Gastrocnemius medialis (tissue), 4 donors: Measurements from ENCODE around the gene PRRT1. TPM values are rescaled to one million over a fixed set of nuclear protein-coding genes. Genes with fewer than 3 reads are reported as not detected.
A peak's percentile ranks its signal among the peaks of the same experiment; 100 is the strongest.
"Not testable (repeated sequence)": the region's sequence is repeated elsewhere in the genome, so short reads cannot be mapped to it uniquely, and the experiment has no call there.

Experiments
- ATAC-seq, 2 donors: fragments of 150-250 bp; one replicate each; pipeline ENCODE4 v1.9.1; 2016
- DNase-seq, 2 donors: peaks; one replicate each; pipeline ENCODE4 v3.0.0-alpha.2; 2019
- H3K27ac ChIP-seq, 4 donors: fragments of 200-600 bp; sonication (generic); 1 replicate in 1 of 4; 2 replicates in 3 of 4; pipeline ENCODE4 v1.5.1; 2016 to 2018; ENCODE audit warnings: mild to moderate bottlenecking in 2 of 4, moderate library complexity in 1 of 4
- H3K27me3 ChIP-seq, 3 donors: fragments of 200-600 bp; sonication (generic) in 2 of 3; 1 replicate in 1 of 3; 2 replicates in 2 of 3; pipeline versions ENCODE4 v1.5.1 to v1.6.0; 2016 to 2019; ENCODE audit warnings: mild to moderate bottlenecking in 1 of 3, moderate library complexity in 1 of 3
- H3K36me3 ChIP-seq, 2 donors: fragments of 200-600 bp; sonication (generic) in 1 of 2; one replicate each; pipeline ENCODE4 v1.5.1; 2017 to 2018
- H3K4me1 ChIP-seq, 2 donors: fragments of 200-600 bp; sonication (generic) in 1 of 2; one replicate each; pipeline ENCODE4 v1.5.1; 2016 to 2017; ENCODE audit warnings: mild to moderate bottlenecking in 2 of 2
- H3K4me3 ChIP-seq, 4 donors: fragments of 200-600 bp; sonication (generic) in 3 of 4; 1 replicate in 1 of 4; 2 replicates in 3 of 4; pipeline ENCODE4 v1.5.1; 2016 to 2019; ENCODE audit warnings: mild to moderate bottlenecking in 2 of 4
- H3K9me3 ChIP-seq, 3 donors: fragments of 200-600 bp; sonication (generic) in 2 of 3; 1 replicate in 1 of 3; 2 replicates in 2 of 3; pipeline ENCODE4 v1.5.1; 2016 to 2019
- POLR2A ChIP-seq, 2 donors: fragments of 450-650 bp; IDR thresholded peaks; one replicate each; pipeline ENCODE4 v1.6.1; 2017; ENCODE audit warnings: antibody characterized with exemption in 2 of 2, mild to moderate bottlenecking in 2 of 2, moderate library complexity in 2 of 2
- in situ Hi-C, 4 donors: fragments of 200-750 bp; cut with MboI; loops; one replicate each; pipeline versions ENCODE4 v1.15.0 to v1.8.0; 2017; ENCODE audit warnings: low sequenced_read_pairs in 4 of 4
- intact Hi-C: fragments of 100-400 bp; cut with DNase I; formaldehyde crosslinking; loops from one replicate; pipeline ENCODE4 v1.15.1; 2023; ENCODE audit warnings: low total_unique reads
- total RNA-seq, 4 donors: library from RNA; depleted of rRNA; stranded (reverse); fragments of >200 nt; gene quantifications; one replicate each; pipeline versions ENCODE4 v1.1.0 to v1.2.3, GENCODE V29; 2016
- TF ChIP-seq, protein P1 (sequence below), 5 experiments: fragments of 450-650 bp in 3 of 5; fragments of 200-600 bp in 2 of 5; sonication (generic) in 2 of 5; IDR thresholded peaks in 4 of 5; conservative IDR thresholded peaks in 1 of 5; 1 replicate in 4 of 5; 2 replicates in 1 of 5; pipeline ENCODE4 v1.5.1; 2016 to 2019; ENCODE audit warnings: antibody characterized with exemption in 5 of 5, mild to moderate bottlenecking in 3 of 5, moderate library complexity in 3 of 5

Gene PRRT1
- total RNA-seq, 4 donors from 2014 or later: 0.49 TPM; not detected in 3

GRCh38 chr6:32194825-32195651 is 43.3 kb upstream of the PRRT1 start:
- H3K9me3 ChIP-seq: no peaks in the 10 kb centered on the region
- H3K27me3 ChIP-seq: no peaks in the 10 kb centered on the region
- peak in 1 of 2 donors; percentile 57 for DNase-seq
- in situ Hi-C loops (loop anchor here in 3 of 4 donors (5.0 to 25.0 kb wide), 8 partner anchors 68 to 1583 kb away; partner anchors contain the start of genes BRD2 (in 3 of the 3), HLA-DMA (in 3 of the 3), APOM (in 2 of the 3) and ATF6B (in 2 of the 3)), intact Hi-C loops (loop anchor here (1.0 to 10.0 kb wide), 9 partner anchors 18 to 1480 kb away; partner anchors contain the start of genes ATF6B, ATP6V1G2, BRD2 and HSD17B8)
- H3K4me3 ChIP-seq: peak overlapping the region; percentile 51 to 86 (median 61)
- TF ChIP-seq POLR2A (IDR thresholded peaks at IDR 0.05): peak; percentile 60 to 75
- TF ChIP-seq, protein P1, sequence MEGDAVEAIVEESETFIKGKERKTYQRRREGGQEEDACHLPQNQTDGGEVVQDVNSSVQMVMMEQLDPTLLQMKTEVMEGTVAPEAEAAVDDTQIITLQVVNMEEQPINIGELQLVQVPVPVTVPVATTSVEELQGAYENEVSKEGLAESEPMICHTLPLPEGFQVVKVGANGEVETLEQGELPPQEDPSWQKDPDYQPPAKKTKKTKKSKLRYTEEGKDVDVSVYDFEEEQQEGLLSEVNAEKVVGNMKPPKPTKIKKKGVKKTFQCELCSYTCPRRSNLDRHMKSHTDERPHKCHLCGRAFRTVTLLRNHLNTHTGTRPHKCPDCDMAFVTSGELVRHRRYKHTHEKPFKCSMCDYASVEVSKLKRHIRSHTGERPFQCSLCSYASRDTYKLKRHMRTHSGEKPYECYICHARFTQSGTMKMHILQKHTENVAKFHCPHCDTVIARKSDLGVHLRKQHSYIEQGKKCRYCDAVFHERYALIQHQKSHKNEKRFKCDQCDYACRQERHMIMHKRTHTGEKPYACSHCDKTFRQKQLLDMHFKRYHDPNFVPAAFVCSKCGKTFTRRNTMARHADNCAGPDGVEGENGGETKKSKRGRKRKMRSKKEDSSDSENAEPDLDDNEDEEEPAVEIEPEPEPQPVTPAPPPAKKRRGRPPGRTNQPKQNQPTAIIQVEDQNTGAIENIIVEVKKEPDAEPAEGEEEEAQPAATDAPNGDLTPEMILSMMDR (IDR thresholded peaks at IDR 0.05 in 4 of 5, conservative IDR thresholded peaks at IDR 0.05 in 1 of 5): peak in 3 of 5 experiments; percentile 34 to 60 (median 42)
- H3K36me3 ChIP-seq: no peaks in the 10 kb centered on the region
- ATAC-seq: peak; percentile 36 to 81
- peak overlapping the region; percentile 91 to 98 (median 95) for H3K27ac ChIP-seq
- peaks cover 30 to 32% of the 10 kb centered on the region in 2 donors for H3K4me1 ChIP-seq

- DNase-seq: no peak
- no peaks in the 10 kb centered on the region for H3K9me3 ChIP-seq
- intact Hi-C loops (loop anchor here (2.0 to 10.0 kb wide), 3 partner anchors 40 to 1480 kb away; partner anchors contain the start of genes MDC1, NELFE, PPT2 and SKIC2), in situ Hi-C loops (loop anchor here in 3 of 4 donors (5.0 to 25.0 kb wide), 8 partner anchors 67 to 1582 kb away; partner anchors contain the start of genes BRD2 (in 3 of the 3), HLA-DMA (in 3 of the 3), APOM (in 2 of the 3) and ATF6B (in 2 of the 3))
- peak overlapping the region; percentile 91 to 98 (median 95) for H3K27ac ChIP-seq
- H3K4me3 ChIP-seq: no peak overlapping the region
- no peak for ATAC-seq
- no peak for TF ChIP-seq POLR2A (IDR thresholded peaks at IDR 0.05)
- TF ChIP-seq, protein P1 (IDR thresholded peaks at IDR 0.05 in 4 of 5, conservative IDR thresholded peaks at IDR 0.05 in 1 of 5): no peak
- no peaks in the 10 kb centered on the region for H3K36me3 ChIP-seq
- H3K4me1 ChIP-seq: peaks cover 30 to 33% of the 10 kb centered on the region in 2 donors
- no peaks in the 10 kb centered on the region for H3K27me3 ChIP-seq
Observed at GRCh38 chr6:32194388-32194787, 42.6 kb upstream of the PRRT1 start.

- H3K27me3 ChIP-seq, ATAC-seq, H3K9me3 ChIP-seq, H3K36me3 ChIP-seq, DNase-seq: not testable (repeated sequence)
- intact Hi-C loops: loop anchor here (10.0 kb wide), 1 partner anchor 1478 kb away; the partner anchor contains the start of gene MDC1
- Histone ChIP-seq H3K27ac (peak overlapping the region; percentile 96 to 99 (median 98)), H3K4me1 (peaks cover 41 to 45% of the 10 kb centered on the region in 2 donors), H3K4me3 (peak overlapping the region in 2 of 4 donors; percentile 28 to 29)
- in situ Hi-C loops: loop anchor here in 3 of 4 donors (5.0 to 25.0 kb wide), 8 partner anchors 66 to 1581 kb away; partner anchors contain the start of genes BRD2 (in 3 of the 3), HLA-DMA (in 3 of the 3), APOM (in 2 of the 3) and ATF6B (in 2 of the 3)
Observed at GRCh38 chr6:32193096-32193495, 41.4 kb upstream of the PRRT1 start.

- no peak for DNase-seq
- peak within 1 kb of the TSS; percentile 96 to 99 (median 98) for H3K27ac ChIP-seq
Observed at GRCh38 chr6:32192608-32193039, 40.9 kb upstream of the PRRT1 start, which contains the start of gene GPSM3. Gene GPSM3, minus strand, starts transcription at chr6:32192643. Its CDS starts 130 bp downstream, at chr6:32192513.

More at GRCh38 chr6:32192608-32193039, 40.9 kb upstream of the PRRT1 start, which contains the start of gene GPSM3:
- Histone ChIP-seq H3K4me1 (peaks cover 41 to 45% of the 10 kb centered on the region in 2 donors), H3K4me3 (peak within 1 kb of the TSS in 3 of 4 donors; percentile 7 to 29 (median 28)), H3K36me3 (no peaks in the 10 kb centered on the region), H3K9me3 (no peaks in the 10 kb centered on the region), H3K27me3 (no peaks in the 10 kb centered on the region)
- intact Hi-C loops: loop anchor here (10.0 kb wide), 1 partner anchor 1478 kb away; the partner anchor contains the start of gene MDC1
- TF ChIP-seq, protein P1 (IDR thresholded peaks at IDR 0.05 in 4 of 5, conservative IDR thresholded peaks at IDR 0.05 in 1 of 5): no peak
- TF ChIP-seq POLR2A (IDR thresholded peaks at IDR 0.05): peak in 1 of 2 donors; percentile 19
- in situ Hi-C loops: loop anchor here in 3 of 4 donors (5.0 to 25.0 kb wide), 8 partner anchors 65 to 1580 kb away; partner anchors contain the start of genes BRD2 (in 3 of the 3), HLA-DMA (in 3 of the 3), APOM (in 2 of the 3) and ATF6B (in 2 of the 3)
- no peak for ATAC-seq
